GM21528 (cell line): Measurements from ENCODE around the gene COX20.

Experiments
- ATAC-seq: cut with Tn5 transposase; IDR thresholded peaks from one replicate; pipeline ENCODE4 v1.9.1; 2021; ENCODE audit warnings: mild to moderate bottlenecking, moderate library complexity; ENCODE audit not compliant: unreplicated experiment, low FRiP score

The COX20 gene

GRCh38 chr1:244850099-244850852, 14.8 kb downstream of the COX20 start:
- ATAC-seq = no peak

GRCh38 chr1:244850896-244851295, 15.4 kb downstream of the COX20 start:
- ATAC-seq = no peak

DNA sequence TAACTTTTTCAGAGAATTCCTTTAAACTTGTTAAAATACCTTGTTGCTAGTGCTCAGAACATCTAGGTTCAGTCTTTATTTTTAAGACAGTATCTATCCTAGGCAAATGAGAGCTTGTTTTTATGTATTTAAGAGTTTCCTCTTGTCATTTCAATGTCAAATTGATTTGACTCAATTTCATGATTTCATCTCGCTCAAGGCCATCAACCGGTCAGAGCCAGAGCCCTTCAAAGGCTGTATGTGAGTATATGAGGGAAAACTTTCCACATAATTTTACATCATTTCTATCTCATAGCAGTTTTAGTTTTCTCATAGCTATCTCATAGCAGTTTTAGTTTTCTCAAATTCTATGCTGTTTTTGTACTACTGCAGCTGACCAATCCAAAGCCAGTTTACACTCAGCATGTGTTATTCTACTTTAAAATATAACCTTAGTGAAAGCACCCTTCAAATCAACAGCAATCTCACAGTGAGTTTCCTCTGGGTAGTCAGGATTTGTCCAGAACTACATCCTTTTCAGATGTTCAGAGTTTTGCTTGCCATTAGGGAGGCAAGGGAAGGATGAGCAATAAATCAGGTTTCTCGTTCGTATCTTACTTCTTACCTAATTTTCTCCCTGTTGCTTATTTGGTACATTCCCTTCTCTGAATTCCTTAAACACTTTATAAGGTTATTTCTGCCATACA, 16.2 kb downstream of the COX20 start:
- ATAC-seq = no peak

GRCh38 chr1:244852694-244853093, 17.2 kb downstream of the COX20 start:
- no peak for ATAC-seq

DNA sequence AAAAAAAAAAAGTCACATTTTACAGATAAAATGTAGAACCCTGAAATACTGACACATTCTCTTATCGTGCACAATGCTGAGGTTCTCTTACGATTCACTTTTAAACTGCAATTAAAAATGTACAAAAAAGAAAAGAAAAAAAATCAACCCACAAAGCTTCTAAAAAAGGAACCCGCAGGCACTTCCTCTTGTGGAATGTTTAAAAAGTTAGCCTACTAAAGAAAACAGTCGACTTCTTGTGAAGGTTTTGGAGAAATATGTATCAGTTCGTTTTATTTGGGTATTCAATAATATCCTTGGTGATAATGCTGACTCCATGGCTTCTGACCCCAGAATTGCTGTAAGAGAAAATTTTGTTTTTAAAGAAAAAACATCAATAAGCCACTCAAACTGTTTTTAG, 18.7 kb downstream of the COX20 start:
- ATAC-seq = no peak

DNA sequence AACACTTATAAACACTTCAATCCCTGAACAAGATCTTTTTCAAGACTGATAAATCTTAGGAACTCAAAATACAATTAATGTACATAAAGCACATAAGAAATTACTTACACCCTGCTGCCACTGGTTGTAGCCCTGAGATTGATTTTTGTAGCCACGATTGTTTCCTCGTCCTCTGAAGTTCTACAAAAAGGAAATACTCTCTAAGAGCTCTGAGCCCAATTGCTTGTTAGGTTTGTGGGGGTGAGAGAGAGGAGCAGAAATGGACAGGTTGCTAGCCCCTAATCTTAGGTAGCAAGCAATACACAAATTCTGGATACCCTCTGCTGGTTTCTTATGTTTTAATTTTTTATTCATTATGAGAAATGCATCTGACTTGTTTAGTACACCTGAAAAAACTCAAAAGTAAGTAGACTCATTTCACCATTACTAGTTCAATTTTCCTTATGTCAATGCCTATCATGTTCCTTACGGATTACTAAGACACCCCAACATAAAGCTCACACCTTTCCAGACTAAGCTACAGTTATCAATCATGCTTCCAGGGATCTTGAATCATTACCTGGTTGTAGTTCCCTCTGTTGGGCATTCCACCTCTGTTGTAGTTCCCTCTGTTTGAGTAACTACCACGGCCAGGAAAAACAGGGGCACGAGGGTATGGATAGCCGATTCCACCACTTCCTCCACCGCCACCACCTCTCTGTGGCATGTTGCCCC, 19.6 kb downstream of the COX20 start:
- ATAC-seq = no peak

DNA sequence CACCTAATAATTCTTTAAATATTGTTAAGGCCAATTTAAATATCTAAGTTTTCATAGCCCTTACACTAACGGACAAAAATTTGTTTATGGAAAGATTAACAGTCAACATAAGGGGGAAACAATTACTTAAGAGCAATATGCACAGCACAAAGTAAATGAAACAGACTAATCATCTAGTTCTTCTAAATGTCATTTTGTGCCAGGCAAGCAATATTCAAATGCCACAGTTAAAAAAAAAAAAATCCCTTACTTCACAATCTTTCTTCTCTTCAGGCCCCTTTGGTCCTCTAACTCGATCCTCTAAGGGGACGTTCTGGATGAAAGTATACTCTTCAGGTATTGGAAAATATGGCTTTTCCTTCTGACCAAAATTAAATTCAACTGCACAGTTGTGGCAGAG, 22.3 kb downstream of the COX20 start:
- ATAC-seq = no peak

DNA sequence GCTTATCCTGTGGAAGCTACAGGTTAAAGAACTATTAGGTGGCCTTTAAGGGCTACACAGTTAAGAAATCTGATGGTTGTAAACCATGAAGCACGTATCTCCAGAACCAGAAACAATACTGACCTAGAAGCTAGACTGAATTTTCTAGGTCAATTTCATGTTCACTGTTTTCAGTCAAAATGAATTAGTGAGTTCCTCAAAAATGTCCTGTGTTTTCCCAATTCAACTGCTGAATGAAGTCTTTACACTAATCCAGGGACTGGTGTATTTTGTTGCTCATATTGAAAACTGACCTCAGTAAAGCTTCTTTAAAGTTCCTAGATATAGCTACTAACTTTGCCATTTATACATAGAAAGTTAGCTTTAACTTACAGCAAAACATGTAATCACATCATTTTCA, 22.9 kb downstream of the COX20 start:
- ATAC-seq = no peak

GRCh38 chr1:244860078-244860477, 24.6 kb downstream of the COX20 start:
- ATAC-seq = no peak

DNA sequence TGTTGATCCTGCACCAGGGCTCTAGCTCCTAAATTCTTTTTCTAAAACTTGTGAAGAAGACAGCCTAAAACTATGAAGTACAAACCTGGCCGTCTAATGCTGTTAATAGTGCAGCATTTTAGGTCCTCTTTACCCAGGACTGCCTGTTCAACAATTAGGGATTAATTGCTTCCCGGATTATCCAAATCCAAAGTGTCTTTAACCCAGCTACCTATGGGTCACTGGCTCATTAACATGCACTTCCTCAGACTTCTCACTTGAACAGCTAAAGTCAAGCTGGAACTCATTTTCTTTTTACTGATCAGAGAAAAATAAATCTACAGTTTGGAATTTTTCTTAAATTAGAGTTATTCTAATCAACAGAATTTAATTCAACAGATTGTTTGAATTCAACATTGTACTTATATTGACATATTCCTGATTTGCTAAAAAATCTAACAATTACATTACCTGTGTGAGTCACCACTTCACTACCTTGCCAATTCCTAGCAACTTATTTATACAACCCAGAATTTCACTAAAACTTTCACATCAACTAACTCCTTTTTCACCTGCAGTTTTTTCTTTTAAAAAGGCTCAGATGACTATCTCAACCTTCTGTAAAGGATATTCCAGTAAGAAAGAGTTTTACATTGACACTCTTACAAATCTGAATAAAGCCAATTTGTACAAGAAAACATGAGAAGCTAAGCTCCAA, 25.6 kb downstream of the COX20 start:
- no peak for ATAC-seq

GRCh38 chr1:244861683-244862082, 26.2 kb downstream of the COX20 start:
- ATAC-seq = no peak

- ATAC-seq = no peak
These were observed 26.9 kb downstream of the COX20 start for GRCh38 chr1:244862354-244862698.

DNA sequence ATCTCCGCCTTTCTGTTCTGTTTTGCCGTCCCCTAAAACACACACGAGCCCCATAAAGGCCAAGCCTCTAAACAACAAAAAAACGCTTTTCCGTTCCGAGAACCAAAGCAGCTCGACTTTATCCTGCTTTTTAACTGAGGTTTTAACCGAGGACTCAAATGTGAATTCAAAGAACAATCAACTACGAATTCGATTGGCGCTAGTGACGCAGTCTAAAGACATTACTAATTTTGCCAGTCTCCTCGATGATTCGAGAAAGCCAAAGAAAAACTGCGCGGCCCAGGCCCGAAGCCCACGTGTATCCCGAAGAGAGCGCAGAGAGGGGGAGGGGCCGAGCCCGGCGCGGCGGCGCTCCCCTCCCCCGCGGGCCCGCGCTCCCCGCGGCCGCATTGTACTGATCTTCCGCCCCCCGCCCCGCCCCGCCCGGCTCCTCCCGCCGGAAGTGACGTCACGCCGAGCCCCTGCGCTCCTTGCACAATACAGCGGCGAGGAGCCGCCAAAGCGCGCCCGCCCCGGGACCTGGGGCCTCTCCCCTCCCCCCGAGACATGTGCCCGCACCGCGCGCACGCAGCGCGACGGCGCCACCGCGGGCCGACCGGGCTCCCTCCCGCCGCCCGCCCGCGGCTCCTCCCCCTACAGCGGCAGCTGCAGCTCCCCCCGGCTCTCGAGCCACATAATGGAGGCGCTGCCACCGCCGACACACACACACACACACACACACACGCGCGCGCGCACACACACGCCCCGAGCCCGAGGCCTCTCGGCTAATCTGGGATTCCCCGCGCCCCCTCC, 27.4 kb downstream of the COX20 start:
- peak; percentile 54 for ATAC-seq

- ATAC-seq = peak; percentile 44
These were observed 28.2 kb downstream of the COX20 start for GRCh38 chr1:244863491-244864252.

DNA sequence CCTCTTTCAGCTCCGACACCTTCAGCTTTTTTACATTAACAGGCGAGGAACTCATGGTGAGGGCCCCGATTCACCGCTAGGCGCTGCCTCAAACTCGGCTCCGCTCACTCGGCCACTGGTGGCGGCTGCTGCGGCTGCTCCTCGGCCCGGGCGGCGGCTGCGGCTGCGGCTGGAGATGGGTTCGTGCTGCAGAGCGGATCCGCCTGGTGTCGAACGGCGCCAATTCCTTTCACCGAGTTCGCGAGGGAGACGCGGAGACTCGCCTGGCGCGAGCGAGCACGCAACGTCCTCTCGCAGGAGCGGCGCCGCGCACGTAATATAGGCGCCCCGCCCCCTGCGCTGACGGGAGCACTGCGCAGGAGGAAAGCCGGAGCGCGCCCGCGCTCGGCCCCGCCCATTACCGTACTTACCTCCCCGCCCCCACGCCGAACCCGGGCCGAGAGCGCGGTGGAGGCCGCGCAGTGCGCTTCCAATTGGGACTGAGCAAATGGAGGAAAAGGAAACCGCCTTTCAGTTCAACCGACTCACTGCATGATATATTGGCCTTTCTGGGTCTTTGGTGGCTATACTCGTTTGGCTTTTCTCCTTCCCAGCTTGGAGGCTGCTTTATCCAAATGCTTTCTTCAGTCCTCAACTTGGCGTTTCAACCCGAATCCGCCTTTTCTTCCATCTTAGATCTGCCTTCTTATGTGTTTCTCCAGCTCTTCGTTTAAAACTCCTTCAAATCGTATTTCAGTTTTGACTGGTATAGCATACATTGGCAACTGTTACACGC, 29.0 kb downstream of the COX20 start, which contains the start of gene HNRNPU:
TSS of gene HNRNPU (minus strand) at position 291 of the 775 bp plus-strand sequence. CDS start at position 55, 236 bp downstream.
- peak; percentile 61 for ATAC-seq

DNA sequence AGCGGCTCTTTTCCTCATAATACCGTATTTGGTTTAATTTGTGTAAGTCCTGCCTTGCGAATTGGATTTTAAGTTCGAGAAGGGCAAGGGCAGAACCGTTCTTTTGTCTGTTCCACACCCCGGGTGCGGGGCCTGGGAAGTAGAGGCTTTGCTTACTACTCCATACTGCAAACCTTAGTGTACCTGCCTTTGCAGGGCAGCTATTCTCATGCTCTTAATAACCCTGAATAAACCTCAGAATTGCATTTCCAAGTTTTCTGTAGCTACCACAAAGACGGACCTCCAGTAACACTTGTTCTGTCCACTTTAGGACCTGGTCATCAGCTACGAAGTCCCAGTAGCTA, 29.5 kb downstream of the COX20 start:
- ATAC-seq = peak; percentile 5

GRCh38 chr1:244865820-244866219, 30.4 kb downstream of the COX20 start:
- no peak for ATAC-seq

GRCh38 chr1:244866355-244866754, 30.9 kb downstream of the COX20 start:
- ATAC-seq = no peak
